Measurements from ENCODE around the gene DPM2. TPM values are rescaled to one million over a fixed set of nuclear protein-coding genes. Genes with fewer than 3 reads are reported as not detected.

The DPM2 gene
- total RNA-seq, 1 donor, result 10.1 TPM

- peaks cover 66% of the 10 kb centered on the region for H4K20me1 ChIP-seq (ENCODE audit: insufficient read depth, low read length)
- no peak overlapping the region for H2AFZ ChIP-seq (ENCODE audit: low read length)
- no peak for TF ChIP-seq CTCF (IDR thresholded peaks at IDR 0.05; ENCODE audit: extremely low read depth, low read depth, low read length)
- no peak overlapping the region for H3K4me3 ChIP-seq (ENCODE audit: insufficient read depth, low read length)
- H3K36me3 ChIP-seq (ENCODE audit: insufficient read depth, low read length), result no peaks in the 10 kb centered on the region
- H3K79me2 ChIP-seq (ENCODE audit: insufficient read depth, low read length), result peaks cover 100% of the 10 kb centered on the region
- H3K27ac ChIP-seq (ENCODE audit: low read depth, low read length), result no peak overlapping the region
- peak; percentile 72 for DNase-seq (ENCODE audit: insufficient read length, low spot score, missing footprints)
- no peak overlapping the region for H3K4me2 ChIP-seq (ENCODE audit: insufficient read depth, low read length)
- H3K9me3 ChIP-seq (ENCODE audit: low read depth, low read length), result no peaks in the 10 kb centered on the region
- peaks cover 31% of the 10 kb centered on the region for H3K4me1 ChIP-seq (ENCODE audit: insufficient read depth, low read length)
- H3K27me3 ChIP-seq (ENCODE audit: insufficient read depth, low read length), result no peaks in the 10 kb centered on the region
These were observed 34.7 kb upstream of the DPM2 start for GRCh38 chr9:127972236-127972871.

- H2AFZ ChIP-seq (ENCODE audit: low read length), result no peak overlapping the region
- H4K20me1 ChIP-seq (ENCODE audit: insufficient read depth, low read length), result peaks cover 58% of the 10 kb centered on the region
- peaks cover 100% of the 10 kb centered on the region for H3K79me2 ChIP-seq (ENCODE audit: insufficient read depth, low read length)
- no peaks in the 10 kb centered on the region for H3K27me3 ChIP-seq (ENCODE audit: insufficient read depth, low read length)
- TF ChIP-seq CTCF (IDR thresholded peaks at IDR 0.05; ENCODE audit: extremely low read depth, low read depth, low read length), result no peak
- peak; percentile 61 for DNase-seq (ENCODE audit: insufficient read length, low spot score, missing footprints)
- H3K27ac ChIP-seq (ENCODE audit: low read depth, low read length), result no peak overlapping the region
- no peak overlapping the region for H3K4me3 ChIP-seq (ENCODE audit: insufficient read depth, low read length)
- H3K4me2 ChIP-seq (ENCODE audit: insufficient read depth, low read length), result no peak overlapping the region
- no peaks in the 10 kb centered on the region for H3K36me3 ChIP-seq (ENCODE audit: insufficient read depth, low read length)
- peaks cover 28% of the 10 kb centered on the region for H3K4me1 ChIP-seq (ENCODE audit: insufficient read depth, low read length)
- H3K9me3 ChIP-seq (ENCODE audit: low read depth, low read length), result no peaks in the 10 kb centered on the region
These were observed 33.9 kb upstream of the DPM2 start for GRCh38 chr9:127971357-127972235.

- no peak overlapping the region for H3K4me3 ChIP-seq (ENCODE audit: insufficient read depth, low read length)
- H3K27me3 ChIP-seq (ENCODE audit: insufficient read depth, low read length), result no peaks in the 10 kb centered on the region
- no peaks in the 10 kb centered on the region for H3K9me3 ChIP-seq (ENCODE audit: low read depth, low read length)
- H3K4me2 ChIP-seq (ENCODE audit: insufficient read depth, low read length), result no peak overlapping the region
- peaks cover 49% of the 10 kb centered on the region for H4K20me1 ChIP-seq (ENCODE audit: insufficient read depth, low read length)
- no peak overlapping the region for H2AFZ ChIP-seq (ENCODE audit: low read length)
- no peak overlapping the region for H3K27ac ChIP-seq (ENCODE audit: low read depth, low read length)
- peak; percentile 41 for DNase-seq (ENCODE audit: insufficient read length, low spot score, missing footprints)
- H3K79me2 ChIP-seq (ENCODE audit: insufficient read depth, low read length), result peaks cover 98% of the 10 kb centered on the region
- TF ChIP-seq CTCF (IDR thresholded peaks at IDR 0.05; ENCODE audit: extremely low read depth, low read depth, low read length), result no peak
- H3K36me3 ChIP-seq (ENCODE audit: insufficient read depth, low read length), result no peaks in the 10 kb centered on the region
- H3K4me1 ChIP-seq (ENCODE audit: insufficient read depth, low read length), result peaks cover 36% of the 10 kb centered on the region
These were observed 33.0 kb upstream of the DPM2 start for GRCh38 chr9:127970401-127971313.

Measured in osteoblast (primary cell).